Measurements from ENCODE around the gene CMTR2. TPM values are rescaled to one million over a fixed set of nuclear protein-coding genes. Genes with fewer than 3 reads are reported as not detected.
"Not testable (repeated sequence)": the region's sequence is repeated elsewhere in the genome, so short reads cannot be mapped to it uniquely, and the experiment has no call there.

CMTR2 gene
- total RNA-seq, 1 experiment from 2014 or later, result 19.8 TPM

GRCh38 chr16:71292095-71292494 is 2.9 kb upstream of the CMTR2 start:
- H3K27me3 ChIP-seq (ENCODE audit: control insufficient read depth, insufficient read depth, low read length); DNase-seq; H3K4me3 ChIP-seq (ENCODE audit: insufficient read depth, low read depth, low read length); H3K36me3 ChIP-seq (replicated peaks; ENCODE audit: control insufficient read depth, insufficient read depth, low read length): not testable (repeated sequence)

GRCh38 chr16:71289732-71290062 is 495 bp upstream of the CMTR2 start:
- no peaks in the 10 kb centered on the region for H3K27me3 ChIP-seq (ENCODE audit: control insufficient read depth, insufficient read depth, low read length)
- H3K36me3 ChIP-seq (replicated peaks; ENCODE audit: control insufficient read depth, insufficient read depth, low read length), result peaks cover 5% of the 10 kb centered on the region
- H3K4me3 ChIP-seq (ENCODE audit: insufficient read depth, low read depth, low read length), result peak overlapping the region; percentile 84
- no peak for DNase-seq

- Histone ChIP-seq H3K27me3 (ENCODE audit: control insufficient read depth, insufficient read depth, low read length) (no peaks in the 10 kb centered on the region), H3K36me3 (replicated peaks; ENCODE audit: control insufficient read depth, insufficient read depth, low read length) (peaks cover 5% of the 10 kb centered on the region)
- DNase-seq, result no peak
Observed at GRCh38 chr16:71288570-71288889, 672 bp downstream of the CMTR2 start.

GRCh38 chr16:71287911-71288310 is 1.3 kb downstream of the CMTR2 start:
- Histone ChIP-seq H3K4me3 (ENCODE audit: insufficient read depth, low read depth, low read length) (no peak overlapping the region), H3K36me3 (replicated peaks; ENCODE audit: control insufficient read depth, insufficient read depth, low read length) (peaks cover 5% of the 10 kb centered on the region), H3K27me3 (ENCODE audit: control insufficient read depth, insufficient read depth, low read length) (no peaks in the 10 kb centered on the region)
- no peak for DNase-seq

More at GRCh38 chr16:71288570-71288889, 672 bp downstream of the CMTR2 start:
- peak overlapping the region; percentile 84 for H3K4me3 ChIP-seq (ENCODE audit: insufficient read depth, low read depth, low read length)

GRCh38 chr16:71287454-71287853 is 1.7 kb downstream of the CMTR2 start:
- no peaks in the 10 kb centered on the region for H3K27me3 ChIP-seq (ENCODE audit: control insufficient read depth, insufficient read depth, low read length)
- DNase-seq, result no peak
- no peak overlapping the region for H3K4me3 ChIP-seq (ENCODE audit: insufficient read depth, low read depth, low read length)
- peaks cover 5% of the 10 kb centered on the region for H3K36me3 ChIP-seq (replicated peaks; ENCODE audit: control insufficient read depth, insufficient read depth, low read length)

GRCh38 chr16:71283612-71284011 is 5.6 kb downstream of the CMTR2 start:
- peaks cover 5% of the 10 kb centered on the region for H3K36me3 ChIP-seq (replicated peaks; ENCODE audit: control insufficient read depth, insufficient read depth, low read length)
- no peaks in the 10 kb centered on the region for H3K27me3 ChIP-seq (ENCODE audit: control insufficient read depth, insufficient read depth, low read length)
- DNase-seq, result no peak
- H3K4me3 ChIP-seq (ENCODE audit: insufficient read depth, low read depth, low read length), result no peak overlapping the region

GRCh38 chr16:71282943-71283342 is 6.3 kb downstream of the CMTR2 start:
- no peak overlapping the region for H3K4me3 ChIP-seq (ENCODE audit: insufficient read depth, low read depth, low read length)
- peaks cover 5% of the 10 kb centered on the region for H3K36me3 ChIP-seq (replicated peaks; ENCODE audit: control insufficient read depth, insufficient read depth, low read length)
- DNase-seq, result no peak
- no peaks in the 10 kb centered on the region for H3K27me3 ChIP-seq (ENCODE audit: control insufficient read depth, insufficient read depth, low read length)

- H3K4me3 ChIP-seq (ENCODE audit: insufficient read depth, low read depth, low read length), result no peak overlapping the region
- H3K36me3 ChIP-seq (replicated peaks; ENCODE audit: control insufficient read depth, insufficient read depth, low read length), result no peaks in the 10 kb centered on the region
- no peak for DNase-seq
- no peaks in the 10 kb centered on the region for H3K27me3 ChIP-seq (ENCODE audit: control insufficient read depth, insufficient read depth, low read length)
Observed at GRCh38 chr16:71276589-71277334, 12.4 kb downstream of the CMTR2 start.

- DNase-seq, result no peak
- no peaks in the 10 kb centered on the region for H3K36me3 ChIP-seq (replicated peaks; ENCODE audit: control insufficient read depth, insufficient read depth, low read length)
- no peak overlapping the region for H3K4me3 ChIP-seq (ENCODE audit: insufficient read depth, low read depth, low read length)
- no peaks in the 10 kb centered on the region for H3K27me3 ChIP-seq (ENCODE audit: control insufficient read depth, insufficient read depth, low read length)
Observed at GRCh38 chr16:71273384-71273783, 15.8 kb downstream of the CMTR2 start.

GRCh38 chr16:71264299-71264698 is 24.9 kb downstream of the CMTR2 start:
- DNase-seq, result no peak
- no peaks in the 10 kb centered on the region for H3K27me3 ChIP-seq (ENCODE audit: control insufficient read depth, insufficient read depth, low read length)
- no peak overlapping the region for H3K4me3 ChIP-seq (ENCODE audit: insufficient read depth, low read depth, low read length)
- H3K36me3 ChIP-seq (replicated peaks; ENCODE audit: control insufficient read depth, insufficient read depth, low read length), result no peaks in the 10 kb centered on the region

GRCh38 chr16:71263582-71263981 is 25.6 kb downstream of the CMTR2 start:
- H3K27me3 ChIP-seq (ENCODE audit: control insufficient read depth, insufficient read depth, low read length), result no peaks in the 10 kb centered on the region
- no peaks in the 10 kb centered on the region for H3K36me3 ChIP-seq (replicated peaks; ENCODE audit: control insufficient read depth, insufficient read depth, low read length)
- no peak overlapping the region for H3K4me3 ChIP-seq (ENCODE audit: insufficient read depth, low read depth, low read length)
- DNase-seq, result no peak

GRCh38 chr16:71262391-71262790 is 26.8 kb downstream of the CMTR2 start:
- H3K4me3 ChIP-seq (ENCODE audit: insufficient read depth, low read depth, low read length), result no peak overlapping the region
- H3K36me3 ChIP-seq (replicated peaks; ENCODE audit: control insufficient read depth, insufficient read depth, low read length), result no peaks in the 10 kb centered on the region
- no peaks in the 10 kb centered on the region for H3K27me3 ChIP-seq (ENCODE audit: control insufficient read depth, insufficient read depth, low read length)
- no peak for DNase-seq

GRCh38 chr16:71260995-71261394 is 28.2 kb downstream of the CMTR2 start:
- no peaks in the 10 kb centered on the region for H3K36me3 ChIP-seq (replicated peaks; ENCODE audit: control insufficient read depth, insufficient read depth, low read length)
- no peaks in the 10 kb centered on the region for H3K27me3 ChIP-seq (ENCODE audit: control insufficient read depth, insufficient read depth, low read length)
- no peak overlapping the region for H3K4me3 ChIP-seq (ENCODE audit: insufficient read depth, low read depth, low read length)
- no peak for DNase-seq

GRCh38 chr16:71259086-71259485 is 30.1 kb downstream of the CMTR2 start:
- Histone ChIP-seq H3K36me3 (replicated peaks; ENCODE audit: control insufficient read depth, insufficient read depth, low read length) (no peaks in the 10 kb centered on the region), H3K4me3 (ENCODE audit: insufficient read depth, low read depth, low read length) (no peak overlapping the region), H3K27me3 (ENCODE audit: control insufficient read depth, insufficient read depth, low read length) (no peaks in the 10 kb centered on the region)
- DNase-seq, result no peak

- no peak for DNase-seq
- Histone ChIP-seq H3K27me3 (ENCODE audit: control insufficient read depth, insufficient read depth, low read length) (no peaks in the 10 kb centered on the region), H3K4me3 (ENCODE audit: insufficient read depth, low read depth, low read length) (no peak overlapping the region), H3K36me3 (replicated peaks; ENCODE audit: control insufficient read depth, insufficient read depth, low read length) (no peaks in the 10 kb centered on the region)
Observed at GRCh38 chr16:71258372-71258771, 30.8 kb downstream of the CMTR2 start.

- Histone ChIP-seq H3K27me3 (ENCODE audit: control insufficient read depth, insufficient read depth, low read length) (no peaks in the 10 kb centered on the region), H3K4me3 (ENCODE audit: insufficient read depth, low read depth, low read length) (no peak overlapping the region), H3K36me3 (replicated peaks; ENCODE audit: control insufficient read depth, insufficient read depth, low read length) (no peaks in the 10 kb centered on the region)
- no peak for DNase-seq
Observed at GRCh38 chr16:71257768-71258167, 31.4 kb downstream of the CMTR2 start.
